Measurements from ENCODE around the gene LRP6.

The LRP6 gene

GRCh38 chr12:12207746-12208145, 59.1 kb downstream of the LRP6 start:
- no peak for DNase-seq (ENCODE audit: low read depth)
- H3K4me3 ChIP-seq (ENCODE audit: low read length) = no peak overlapping the region
- no peak for TF ChIP-seq CTCF (conservative IDR thresholded peaks at IDR 0.05; ENCODE audit: low read depth, low read length)

- DNase-seq (ENCODE audit: low read depth) = no peak
- no peak overlapping the region for H3K4me3 ChIP-seq (ENCODE audit: low read length)
- TF ChIP-seq CTCF (conservative IDR thresholded peaks at IDR 0.05; ENCODE audit: low read depth, low read length) = no peak
Observed at GRCh38 chr12:12206776-12207388, 60.0 kb downstream of the LRP6 start.

GRCh38 chr12:12202747-12203146, 64.1 kb downstream of the LRP6 start:
- DNase-seq (ENCODE audit: low read depth) = no peak
- no peak overlapping the region for H3K4me3 ChIP-seq (ENCODE audit: low read length)
- TF ChIP-seq CTCF (conservative IDR thresholded peaks at IDR 0.05; ENCODE audit: low read depth, low read length) = no peak

- TF ChIP-seq CTCF (conservative IDR thresholded peaks at IDR 0.05; ENCODE audit: low read depth, low read length) = no peak
- H3K4me3 ChIP-seq (ENCODE audit: low read length) = no peak overlapping the region
- no peak for DNase-seq (ENCODE audit: low read depth)
Observed at GRCh38 chr12:12202105-12202504, 64.7 kb downstream of the LRP6 start.

GRCh38 chr12:12201274-12201758, 65.5 kb downstream of the LRP6 start:
- H3K4me3 ChIP-seq (ENCODE audit: low read length) = no peak overlapping the region
- DNase-seq (ENCODE audit: low read depth) = no peak
- TF ChIP-seq CTCF (conservative IDR thresholded peaks at IDR 0.05; ENCODE audit: low read depth, low read length) = no peak

- DNase-seq (ENCODE audit: low read depth) = no peak
- TF ChIP-seq CTCF (conservative IDR thresholded peaks at IDR 0.05; ENCODE audit: low read depth, low read length) = no peak
- no peak overlapping the region for H3K4me3 ChIP-seq (ENCODE audit: low read length)
Observed at GRCh38 chr12:12200363-12200762, 66.5 kb downstream of the LRP6 start.

- no peak for TF ChIP-seq CTCF (conservative IDR thresholded peaks at IDR 0.05; ENCODE audit: low read depth, low read length)
- no peak overlapping the region for H3K4me3 ChIP-seq (ENCODE audit: low read length)
- no peak for DNase-seq (ENCODE audit: low read depth)
Observed at GRCh38 chr12:12198124-12198523, 68.7 kb downstream of the LRP6 start.
